ENCODE data around the gene YWHAE. TPM values are rescaled to one million over a fixed set of nuclear protein-coding genes. Genes with fewer than 3 reads are reported as not detected.

Gene YWHAE
- total RNA-seq, 1 experiment from 2014 or later, result 956 TPM

- TF ChIP-seq, protein P1, sequence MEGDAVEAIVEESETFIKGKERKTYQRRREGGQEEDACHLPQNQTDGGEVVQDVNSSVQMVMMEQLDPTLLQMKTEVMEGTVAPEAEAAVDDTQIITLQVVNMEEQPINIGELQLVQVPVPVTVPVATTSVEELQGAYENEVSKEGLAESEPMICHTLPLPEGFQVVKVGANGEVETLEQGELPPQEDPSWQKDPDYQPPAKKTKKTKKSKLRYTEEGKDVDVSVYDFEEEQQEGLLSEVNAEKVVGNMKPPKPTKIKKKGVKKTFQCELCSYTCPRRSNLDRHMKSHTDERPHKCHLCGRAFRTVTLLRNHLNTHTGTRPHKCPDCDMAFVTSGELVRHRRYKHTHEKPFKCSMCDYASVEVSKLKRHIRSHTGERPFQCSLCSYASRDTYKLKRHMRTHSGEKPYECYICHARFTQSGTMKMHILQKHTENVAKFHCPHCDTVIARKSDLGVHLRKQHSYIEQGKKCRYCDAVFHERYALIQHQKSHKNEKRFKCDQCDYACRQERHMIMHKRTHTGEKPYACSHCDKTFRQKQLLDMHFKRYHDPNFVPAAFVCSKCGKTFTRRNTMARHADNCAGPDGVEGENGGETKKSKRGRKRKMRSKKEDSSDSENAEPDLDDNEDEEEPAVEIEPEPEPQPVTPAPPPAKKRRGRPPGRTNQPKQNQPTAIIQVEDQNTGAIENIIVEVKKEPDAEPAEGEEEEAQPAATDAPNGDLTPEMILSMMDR (IDR thresholded peaks at IDR 0.05; ENCODE audit: insufficient read depth in 1 of 2, low read depth in 1 of 2, low read length in 1 of 2, severe bottlenecking in 1 of 2, unreplicated experiment in 1 of 2), result no peak
- Histone ChIP-seq H3K36me3 (ENCODE audit: control insufficient read depth, insufficient read depth, low read length) (peaks cover 6% of the 10 kb centered on the region), H3K27me3 (replicated peaks; ENCODE audit: control insufficient read depth, insufficient read depth, low read length) (no peaks in the 10 kb centered on the region), H3K4me1 (no peaks in the 10 kb centered on the region), H3K4me3 (ENCODE audit: low read depth, low read length) (no peak overlapping the region), H3K9me3 (no peaks in the 10 kb centered on the region)
- Mint-ChIP-seq H3K4me1 (ENCODE audit: low read depth, unreplicated experiment) (no peaks in the 10 kb centered on the region), H3K9me3 (ENCODE audit: unreplicated experiment) (no peaks in the 10 kb centered on the region), H3K36me3 (ENCODE audit: insufficient read depth, unreplicated experiment) (peaks cover 55% of the 10 kb centered on the region), H3K27me3 (ENCODE audit: insufficient read depth, unreplicated experiment) (no peaks in the 10 kb centered on the region), H3K4me3 (ENCODE audit: unreplicated experiment) (no peak overlapping the region), H3K27ac (ENCODE audit: unreplicated experiment) (no peak overlapping the region)
- BruUV-seq (replicated peaks), result no TSS peak
- intact Hi-C loops (cut with micrococcal nuclease; ENCODE audit: unreplicated experiment), result no loop called here
- DNase-seq, result no peak
- CTCF ChIA-PET, result interaction anchor here (0.5 kb wide), 1 partner anchor 811 kb away, joined by 3 read pairs; no protein-coding TSS in a partner anchor
- POLR2A ChIA-PET, result no interaction called here
These were observed 59.7 kb downstream of the YWHAE start for GRCh38 chr17:1340371-1340770.

DNA sequence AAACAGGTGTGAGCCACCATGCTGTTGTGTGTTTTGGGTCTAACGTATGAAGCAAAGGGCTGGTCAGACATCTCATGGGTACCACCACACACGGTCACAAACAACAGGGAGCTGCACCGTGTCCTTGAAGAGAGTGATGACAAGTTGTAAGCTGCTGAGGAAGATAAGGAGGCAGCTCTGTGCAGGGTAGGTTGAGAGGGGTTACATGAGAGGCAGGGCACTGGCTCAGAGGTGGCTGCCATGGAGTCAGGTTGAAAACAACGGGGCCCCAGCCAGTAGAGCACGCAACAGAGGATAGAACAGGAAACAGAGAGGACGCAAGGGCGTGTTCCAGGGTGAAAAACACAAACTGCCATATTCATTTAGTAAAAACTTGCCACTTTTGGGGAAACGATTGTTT is 68.3 kb downstream of the YWHAE start:
- intact Hi-C loops (cut with micrococcal nuclease; ENCODE audit: unreplicated experiment), result loop anchor here (1.0 to 10.0 kb wide), 5 partner anchors 34 to 207 kb away; no protein-coding TSS in a partner anchor
- H3K27ac Mint-ChIP-seq (ENCODE audit: unreplicated experiment), result no peak overlapping the region

GRCh38 chr17:1329745-1330343 is 70.2 kb downstream of the YWHAE start:
- no peak overlapping the region for H3K4me3 ChIP-seq (ENCODE audit: low read depth, low read length)
- CTCF ChIA-PET, result interaction anchor here (0.6 kb wide), 1 partner anchor 70 kb away, joined by 3 read pairs; no protein-coding TSS in a partner anchor
- H3K27me3 Mint-ChIP-seq (ENCODE audit: insufficient read depth, unreplicated experiment), result no peaks in the 10 kb centered on the region
- no peak overlapping the region for H3K27ac Mint-ChIP-seq (ENCODE audit: unreplicated experiment)
- no peaks in the 10 kb centered on the region for H3K27me3 ChIP-seq (replicated peaks; ENCODE audit: control insufficient read depth, insufficient read depth, low read length)
- no TSS peak for BruUV-seq (replicated peaks)
- H3K4me1 Mint-ChIP-seq (ENCODE audit: low read depth, unreplicated experiment), result no peaks in the 10 kb centered on the region
- POLR2A ChIA-PET, result no interaction called here
- H3K36me3 ChIP-seq (ENCODE audit: control insufficient read depth, insufficient read depth, low read length), result no peaks in the 10 kb centered on the region
- TF ChIP-seq, protein P1 (IDR thresholded peaks at IDR 0.05; ENCODE audit: insufficient read depth in 1 of 2, low read depth in 1 of 2, low read length in 1 of 2, severe bottlenecking in 1 of 2, unreplicated experiment in 1 of 2), result no peak
- peaks cover 8% of the 10 kb centered on the region for H3K36me3 Mint-ChIP-seq (ENCODE audit: insufficient read depth, unreplicated experiment)
- peak in 1 of 2 experiments; percentile 17 for DNase-seq
- no peaks in the 10 kb centered on the region for H3K9me3 Mint-ChIP-seq (ENCODE audit: unreplicated experiment)
- no peaks in the 10 kb centered on the region for H3K9me3 ChIP-seq
- no peaks in the 10 kb centered on the region for H3K4me1 ChIP-seq
- H3K4me3 Mint-ChIP-seq (ENCODE audit: unreplicated experiment), result no peak overlapping the region
- intact Hi-C loops (cut with micrococcal nuclease; ENCODE audit: unreplicated experiment), result loop anchor here (5.0 to 10.0 kb wide), 2 partner anchors 33 to 205 kb away; no protein-coding TSS in a partner anchor

More for the DNA sequence above, 68.3 kb downstream of the YWHAE start:
- H3K36me3 Mint-ChIP-seq (ENCODE audit: insufficient read depth, unreplicated experiment), result peaks cover 8% of the 10 kb centered on the region
- H3K27me3 Mint-ChIP-seq (ENCODE audit: insufficient read depth, unreplicated experiment), result no peaks in the 10 kb centered on the region
- no peaks in the 10 kb centered on the region for H3K9me3 ChIP-seq
- H3K9me3 Mint-ChIP-seq (ENCODE audit: unreplicated experiment), result no peaks in the 10 kb centered on the region
- BruUV-seq (replicated peaks), result no TSS peak
- no peak overlapping the region for H3K4me3 Mint-ChIP-seq (ENCODE audit: unreplicated experiment)
- TF ChIP-seq, protein P1 (IDR thresholded peaks at IDR 0.05; ENCODE audit: insufficient read depth in 1 of 2, low read depth in 1 of 2, low read length in 1 of 2, severe bottlenecking in 1 of 2, unreplicated experiment in 1 of 2), result no peak
- H3K4me1 ChIP-seq, result no peaks in the 10 kb centered on the region
- DNase-seq, result peak in 1 of 2 experiments; percentile 18
- ChIA-PET CTCF (interaction anchor here (1.0 kb wide), 1 partner anchor 20 kb away, joined by 3 read pairs; no protein-coding TSS in a partner anchor), POLR2A (no interaction called here)
- H3K36me3 ChIP-seq (ENCODE audit: control insufficient read depth, insufficient read depth, low read length), result no peaks in the 10 kb centered on the region
- H3K27me3 ChIP-seq (replicated peaks; ENCODE audit: control insufficient read depth, insufficient read depth, low read length), result no peaks in the 10 kb centered on the region
- H3K4me3 ChIP-seq (ENCODE audit: low read depth, low read length), result no peak overlapping the region
- no peaks in the 10 kb centered on the region for H3K4me1 Mint-ChIP-seq (ENCODE audit: low read depth, unreplicated experiment)
